Measurements from ENCODE around the gene PRKG1. TPM values are rescaled to one million over a fixed set of nuclear protein-coding genes. Genes with fewer than 3 reads are reported as not detected.

PRKG1 gene
- total RNA-seq, 1 experiment from 2014 or later, result 0.21 TPM

DNA sequence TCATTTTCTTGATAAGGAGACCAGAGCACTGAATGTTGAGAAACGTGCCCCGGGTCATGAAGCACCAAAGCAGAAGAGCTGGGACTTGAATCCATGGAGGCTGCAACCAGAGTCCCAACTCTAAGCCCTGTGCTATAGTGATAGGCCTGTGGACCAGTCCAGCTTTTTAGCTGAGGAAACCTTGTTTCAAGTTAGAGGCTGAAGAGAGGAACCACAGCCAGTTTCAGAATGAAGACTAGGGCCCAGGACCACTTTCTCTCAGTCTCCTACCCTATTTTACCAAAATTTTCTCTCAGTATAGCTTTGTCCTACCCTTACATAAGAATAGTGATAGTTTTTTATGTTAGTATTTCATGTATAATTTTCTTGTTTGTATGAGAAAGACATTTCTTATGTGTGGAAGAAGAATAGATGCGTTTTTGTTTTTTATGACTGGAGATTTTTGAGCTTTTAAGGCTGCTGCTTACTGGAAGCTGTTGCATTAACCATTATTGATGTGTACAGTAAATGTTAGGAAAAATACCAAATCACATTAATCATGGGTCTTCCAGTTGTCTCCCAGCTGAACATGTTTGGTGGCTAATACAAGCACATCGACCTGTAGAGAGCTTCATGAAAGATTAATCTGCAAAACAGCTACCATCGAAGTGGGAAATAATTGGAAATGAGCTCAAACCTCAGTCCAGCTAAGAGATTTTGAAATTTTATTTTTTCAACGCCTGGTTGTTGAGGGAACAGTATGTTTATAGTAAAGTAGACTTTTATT is 670.1 kb downstream of the PRKG1 start:
- no TSS peak for BruUV-seq (replicated peaks)
- Mint-ChIP-seq H3K9me3 (ENCODE audit: low read depth, unreplicated experiment) (no peaks in the 10 kb centered on the region), H3K27me3 (ENCODE audit: unreplicated experiment) (no peaks in the 10 kb centered on the region), H3K4me3 (ENCODE audit: low read depth, unreplicated experiment) (no peak overlapping the region), H3K36me3 (ENCODE audit: insufficient read depth, unreplicated experiment) (no peaks in the 10 kb centered on the region), H3K27ac (ENCODE audit: unreplicated experiment) (no peak overlapping the region), H3K4me1 (ENCODE audit: low read depth, unreplicated experiment) (no peaks in the 10 kb centered on the region)
- no peak for TF ChIP-seq CTCF (IDR thresholded peaks at IDR 0.05; ENCODE audit: unreplicated experiment)
- intact Hi-C loops (cut with micrococcal nuclease; ENCODE audit: unreplicated experiment), result no loop called here
- DNase-seq, result no peak
- CTCF ChIA-PET, result no interaction called here

DNA sequence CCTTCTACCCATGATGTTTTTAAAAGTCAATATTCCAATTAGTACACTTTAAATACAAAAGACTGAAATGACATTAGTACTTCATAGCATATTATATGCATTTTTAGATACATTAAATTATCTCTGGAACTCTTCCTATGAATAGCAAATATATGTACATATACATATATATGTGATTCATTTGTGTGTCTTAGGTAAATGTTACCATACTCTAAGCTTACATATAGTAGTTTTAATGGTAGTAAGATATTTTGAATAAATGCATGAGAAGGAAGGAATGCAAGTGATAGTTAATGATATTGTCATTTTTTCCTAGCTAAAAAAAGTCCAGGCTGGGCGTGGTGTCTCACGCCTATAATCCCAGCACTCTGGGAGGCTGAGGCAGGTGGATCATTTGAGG is 671.1 kb downstream of the PRKG1 start:
- intact Hi-C loops (cut with micrococcal nuclease; ENCODE audit: unreplicated experiment), result no loop called here
- Mint-ChIP-seq H3K36me3 (ENCODE audit: insufficient read depth, unreplicated experiment) (no peaks in the 10 kb centered on the region), H3K9me3 (ENCODE audit: low read depth, unreplicated experiment) (no peaks in the 10 kb centered on the region), H3K27me3 (ENCODE audit: unreplicated experiment) (no peaks in the 10 kb centered on the region), H3K27ac (ENCODE audit: unreplicated experiment) (no peak overlapping the region), H3K4me3 (ENCODE audit: low read depth, unreplicated experiment) (no peak overlapping the region), H3K4me1 (ENCODE audit: low read depth, unreplicated experiment) (no peaks in the 10 kb centered on the region)
- BruUV-seq (replicated peaks), result no TSS peak
- no peak for DNase-seq
- CTCF ChIA-PET, result interaction anchor here (0.6 kb wide), 1 partner anchor 42 kb away, joined by 6 read pairs; no protein-coding TSS in a partner anchor
- no peak for TF ChIP-seq CTCF (IDR thresholded peaks at IDR 0.05; ENCODE audit: unreplicated experiment)

DNA sequence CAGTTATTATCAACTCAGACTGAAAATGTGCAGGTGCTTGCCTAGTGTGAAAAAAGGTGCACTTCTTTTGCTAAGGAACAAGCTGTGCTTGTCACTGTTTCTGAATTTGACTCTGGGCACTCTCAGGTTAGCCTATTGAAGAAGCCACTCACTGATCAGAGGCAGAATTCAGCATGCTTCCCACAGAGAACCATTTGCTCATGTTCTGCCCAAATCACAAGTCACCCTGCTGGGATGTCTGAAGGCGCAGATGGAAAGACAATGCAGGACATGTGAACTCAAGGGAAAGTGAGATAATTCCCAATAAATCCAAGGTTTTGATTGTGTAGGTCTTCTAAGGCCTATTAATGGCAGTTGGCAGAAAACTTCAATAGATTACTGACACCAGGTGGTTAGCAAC is 672.9 kb downstream of the PRKG1 start:
- TF ChIP-seq CTCF (IDR thresholded peaks at IDR 0.05; ENCODE audit: unreplicated experiment), result no peak
- no peaks in the 10 kb centered on the region for H3K36me3 Mint-ChIP-seq (ENCODE audit: insufficient read depth, unreplicated experiment)
- H3K4me3 Mint-ChIP-seq (ENCODE audit: low read depth, unreplicated experiment), result no peak overlapping the region
- intact Hi-C loops (cut with micrococcal nuclease; ENCODE audit: unreplicated experiment), result no loop called here
- H3K27ac Mint-ChIP-seq (ENCODE audit: unreplicated experiment), result no peak overlapping the region
- no TSS peak for BruUV-seq (replicated peaks)
- H3K4me1 Mint-ChIP-seq (ENCODE audit: low read depth, unreplicated experiment), result no peaks in the 10 kb centered on the region
- no peaks in the 10 kb centered on the region for H3K27me3 Mint-ChIP-seq (ENCODE audit: unreplicated experiment)
- CTCF ChIA-PET, result no interaction called here
- no peaks in the 10 kb centered on the region for H3K9me3 Mint-ChIP-seq (ENCODE audit: low read depth, unreplicated experiment)
- no peak for DNase-seq

DNA sequence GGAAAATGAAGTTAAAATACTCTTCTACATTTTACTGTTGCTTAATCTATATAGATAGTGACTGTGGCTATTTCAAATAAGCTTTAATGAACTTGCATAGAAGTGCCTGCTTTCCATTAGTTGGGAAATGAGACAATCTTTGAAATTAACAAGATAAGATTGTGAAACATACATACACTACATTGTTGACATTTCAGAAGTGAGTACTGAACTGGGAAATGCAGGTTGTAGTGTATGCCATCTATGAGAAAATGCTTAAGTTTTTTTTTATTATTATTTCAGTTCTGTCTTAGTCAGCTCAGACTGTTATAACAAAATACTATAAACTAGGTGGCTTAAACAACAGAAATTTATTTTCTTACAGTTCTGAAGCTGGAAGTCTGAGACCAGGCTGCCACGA is 674.7 kb downstream of the PRKG1 start:
- no peaks in the 10 kb centered on the region for H3K36me3 Mint-ChIP-seq (ENCODE audit: insufficient read depth, unreplicated experiment)
- no TSS peak for BruUV-seq (replicated peaks)
- H3K4me1 Mint-ChIP-seq (ENCODE audit: low read depth, unreplicated experiment), result no peaks in the 10 kb centered on the region
- intact Hi-C loops (cut with micrococcal nuclease; ENCODE audit: unreplicated experiment), result no loop called here
- no peak overlapping the region for H3K4me3 Mint-ChIP-seq (ENCODE audit: low read depth, unreplicated experiment)
- no peak for DNase-seq
- TF ChIP-seq CTCF (IDR thresholded peaks at IDR 0.05; ENCODE audit: unreplicated experiment), result no peak
- no peaks in the 10 kb centered on the region for H3K9me3 Mint-ChIP-seq (ENCODE audit: low read depth, unreplicated experiment)
- H3K27me3 Mint-ChIP-seq (ENCODE audit: unreplicated experiment), result no peaks in the 10 kb centered on the region
- CTCF ChIA-PET, result no interaction called here
- no peak overlapping the region for H3K27ac Mint-ChIP-seq (ENCODE audit: unreplicated experiment)
